ENCODE measurements around the gene NOL12.
A peak's percentile ranks its signal among the peaks of the same experiment; 100 is the strongest.

The NOL12 gene

DNA sequence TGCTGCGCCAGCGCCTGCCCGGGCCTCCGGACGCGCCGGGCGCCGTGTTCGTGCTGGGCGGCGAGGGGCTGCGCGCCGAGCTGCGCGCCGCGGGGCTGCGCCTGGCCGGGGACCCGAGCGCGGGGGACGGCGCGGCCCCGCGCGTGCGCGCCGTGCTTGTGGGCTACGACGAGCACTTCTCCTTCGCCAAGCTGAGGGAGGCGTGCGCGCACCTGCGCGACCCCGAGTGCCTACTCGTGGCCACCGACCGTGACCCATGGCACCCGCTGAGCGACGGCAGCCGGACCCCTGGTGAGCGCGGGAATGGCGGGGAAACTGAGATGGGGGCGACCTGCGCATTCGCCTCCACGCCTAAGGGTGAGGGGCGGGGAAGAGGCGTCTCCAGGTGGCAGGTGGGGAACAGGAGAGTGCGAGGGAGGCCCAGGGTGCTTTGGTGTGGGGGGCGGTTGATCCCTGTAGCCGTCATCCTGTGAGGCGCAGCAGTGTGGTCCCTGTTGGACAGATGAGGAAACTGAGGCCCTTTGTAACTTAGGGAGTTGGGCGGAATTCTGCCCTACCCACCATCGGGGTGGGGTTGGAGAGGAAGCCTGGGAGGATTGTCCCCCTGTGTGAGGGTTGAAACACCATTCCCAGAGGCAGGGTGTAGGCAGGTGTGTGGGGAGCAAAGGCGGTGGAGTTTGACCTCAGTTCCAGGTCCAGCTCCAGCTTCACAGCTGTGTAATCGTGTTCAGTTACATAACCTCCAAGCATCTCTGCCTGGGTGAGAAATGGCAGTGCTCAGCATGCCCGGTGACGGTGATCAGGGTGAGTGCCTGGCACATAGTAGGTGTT lies 26.9 kb upstream of the NOL12 start:
- DNase-seq (ENCODE audit: low read depth, low spot score) = no peak

DNA sequence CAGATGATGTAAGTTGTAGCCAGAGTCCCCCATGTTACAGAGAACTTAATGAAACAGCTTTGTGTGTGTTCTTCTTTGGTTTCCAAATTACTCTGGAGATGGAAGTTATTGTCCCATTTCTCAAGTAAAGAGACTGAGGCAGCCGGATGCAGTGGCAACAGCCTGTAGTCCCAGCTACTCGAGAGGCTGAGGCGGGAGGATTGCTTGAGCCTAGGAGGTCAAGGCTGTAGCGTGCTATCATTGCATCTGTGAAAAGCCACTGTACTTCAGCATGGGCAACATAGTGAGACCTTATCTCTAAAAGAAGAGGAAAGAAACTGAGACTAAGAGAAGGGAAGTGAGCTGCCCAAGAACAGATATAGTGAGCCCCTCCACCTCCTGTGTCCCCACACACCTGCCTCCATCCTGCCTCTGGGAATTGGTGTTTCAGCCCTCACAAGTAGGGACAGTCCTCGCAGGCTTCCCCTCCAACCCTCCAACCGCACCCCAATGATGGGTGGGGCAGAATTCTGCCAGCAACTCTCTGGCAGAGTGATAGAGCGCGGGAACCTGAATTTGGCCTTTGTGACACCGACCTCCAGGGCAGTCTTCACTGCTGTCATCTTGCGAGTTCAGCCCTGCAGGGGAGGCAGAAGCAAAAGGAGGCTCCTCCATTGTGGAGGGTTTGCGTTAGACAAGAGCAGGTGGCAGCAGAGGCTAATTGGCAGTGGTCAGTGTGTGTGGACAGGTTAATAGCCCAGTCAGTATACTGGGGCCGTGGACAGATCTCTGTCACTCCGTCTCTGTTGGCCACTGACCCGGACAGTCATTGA lies 26.0 kb upstream of the NOL12 start:
- DNase-seq (ENCODE audit: low read depth, low spot score) = no peak

DNA sequence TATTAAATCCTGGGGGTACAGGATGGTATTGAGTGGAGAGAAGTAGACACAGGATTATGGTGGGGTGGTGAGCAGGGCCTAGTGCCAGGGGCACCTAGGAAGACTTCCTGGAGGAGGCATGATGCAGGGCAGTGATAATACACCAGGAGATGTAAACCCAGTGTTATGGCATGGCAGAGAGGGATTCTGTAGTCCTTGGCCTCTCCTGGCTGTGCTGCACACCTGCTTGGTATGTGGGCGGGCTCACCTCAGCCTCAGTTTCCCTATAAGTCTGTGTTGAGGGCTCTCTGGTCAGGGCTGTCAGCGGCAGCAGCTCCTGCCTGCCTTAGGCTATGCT lies 25.5 kb upstream of the NOL12 start:
- no peak for DNase-seq (ENCODE audit: low read depth, low spot score)

DNA sequence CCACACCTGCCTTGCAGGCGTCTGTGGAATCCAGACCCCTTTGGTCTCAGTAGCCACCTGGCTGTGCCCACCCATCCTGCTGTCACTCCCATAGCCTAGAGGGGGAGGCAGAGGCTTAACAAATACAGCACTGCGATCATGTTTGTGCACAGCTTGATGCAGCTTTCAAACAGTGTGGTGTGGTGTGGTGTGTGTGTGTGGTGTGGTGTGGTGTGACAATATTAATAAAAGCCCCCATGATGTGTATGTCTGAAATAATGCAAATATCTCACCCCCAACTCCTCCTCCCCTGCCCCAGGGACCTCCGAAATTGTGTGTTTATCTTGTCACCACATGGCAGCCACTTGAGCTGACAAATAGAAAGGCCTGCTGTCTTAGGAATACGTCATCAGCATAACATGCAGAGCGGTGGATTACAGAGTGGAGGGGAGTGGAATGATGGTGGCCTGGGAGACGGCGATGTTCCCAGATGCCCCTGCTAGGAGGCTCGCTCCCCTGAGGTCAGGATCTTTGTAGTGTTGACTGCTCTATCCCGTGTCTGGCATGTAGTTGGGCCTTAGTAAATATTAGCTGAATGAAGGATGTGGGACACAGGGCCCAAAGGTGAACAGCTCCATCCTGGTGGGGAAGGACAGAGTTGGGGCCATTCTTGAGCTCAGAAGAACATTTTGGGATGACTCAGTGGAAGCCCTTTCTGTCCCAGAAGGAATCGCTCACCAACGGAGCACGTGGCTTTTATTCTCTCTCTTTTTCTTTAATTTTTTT lies 24.8 kb upstream of the NOL12 start:
- peak; percentile 75 for DNase-seq (ENCODE audit: low read depth, low spot score)

DNA sequence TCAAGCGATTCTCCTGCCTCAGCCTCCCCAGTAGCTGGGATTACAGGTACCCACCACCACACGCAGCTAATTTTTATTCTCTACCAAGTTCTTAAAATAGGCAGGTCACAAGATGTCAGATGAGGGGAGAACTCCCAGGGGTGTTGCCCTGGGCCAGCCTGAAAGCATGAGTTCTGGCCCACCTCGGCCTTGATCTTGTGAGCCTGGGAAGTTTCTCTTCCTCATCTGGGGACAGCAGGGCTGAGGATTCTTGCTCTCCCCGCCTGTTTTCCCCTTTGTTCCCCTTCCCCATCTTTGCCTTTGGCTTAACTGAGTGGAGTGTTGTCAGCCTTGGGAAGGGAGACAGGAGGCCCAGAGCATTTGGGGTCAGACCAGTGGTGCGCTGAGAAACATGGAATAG lies 24.1 kb upstream of the NOL12 start:
- DNase-seq (ENCODE audit: low read depth, low spot score) = no peak

DNA sequence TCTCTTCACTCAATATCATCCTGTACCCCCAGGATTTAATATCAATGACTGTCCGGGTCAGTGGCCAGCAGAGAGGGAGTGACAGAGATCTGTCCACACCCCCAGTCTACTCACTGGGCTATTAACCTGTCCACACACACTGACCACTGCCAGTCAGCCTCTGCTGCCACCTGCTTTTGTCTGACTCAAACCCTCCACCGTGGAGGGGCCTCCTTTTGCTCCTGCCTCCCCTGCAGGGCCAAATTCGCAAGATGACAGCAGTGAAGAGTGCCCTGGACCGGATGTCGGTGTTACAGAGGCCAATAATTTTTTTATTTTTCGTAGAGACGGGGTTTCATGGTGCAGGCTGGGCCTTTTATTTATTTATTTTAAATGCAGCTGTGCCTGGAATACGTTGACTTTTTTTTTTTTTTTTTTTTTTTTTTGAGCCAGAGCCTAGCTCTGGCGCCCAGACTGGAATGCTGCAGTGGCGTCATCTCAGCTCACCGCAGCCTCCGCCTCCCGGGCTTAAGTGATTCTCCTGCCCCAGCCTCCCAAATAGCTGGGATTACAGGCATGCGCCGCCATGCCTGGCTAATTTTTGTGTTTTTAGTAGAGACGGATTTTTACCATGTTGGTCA lies 22.5 kb upstream of the NOL12 start:
- no peak for DNase-seq (ENCODE audit: low read depth, low spot score)

DNA sequence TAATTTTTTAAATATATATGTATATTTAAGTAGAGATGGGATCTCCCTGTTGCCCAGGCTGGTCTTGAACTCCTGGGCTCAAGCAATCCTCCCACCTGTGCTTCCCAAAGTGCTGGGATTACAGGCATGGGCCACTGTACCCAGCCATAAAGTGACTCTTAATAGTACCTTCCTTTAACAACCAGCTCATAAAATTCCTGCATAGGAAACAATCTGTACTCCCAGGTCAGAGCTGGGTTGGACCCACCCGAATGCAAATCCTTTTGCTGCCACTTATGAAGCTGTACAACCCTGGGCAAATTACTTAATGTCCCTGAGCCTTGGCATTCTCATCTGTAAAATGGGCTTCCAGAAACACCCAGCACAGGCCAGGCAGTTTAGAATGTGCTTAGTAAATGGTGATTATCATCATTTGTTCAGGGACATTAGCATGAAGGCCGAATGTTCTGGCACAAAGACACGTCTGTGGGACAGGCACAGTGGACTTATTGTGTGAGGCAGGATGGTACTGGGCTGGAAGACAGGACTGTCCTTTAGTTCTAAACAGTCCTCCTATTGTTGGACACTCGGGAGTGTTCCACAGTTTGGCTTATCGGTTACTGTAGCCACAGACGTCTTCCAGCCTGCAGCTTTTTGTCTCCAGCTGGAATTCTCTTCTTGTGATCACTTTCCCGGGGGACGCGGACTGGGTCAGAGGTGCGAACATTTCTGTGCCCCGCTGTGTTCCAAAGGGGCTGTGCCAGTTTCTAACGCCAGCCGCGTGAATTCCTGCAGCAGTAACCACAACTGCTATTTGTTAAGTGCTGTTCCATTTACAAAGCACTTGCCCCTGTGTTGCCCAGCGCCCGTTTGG lies 21.7 kb upstream of the NOL12 start:
- DNase-seq (ENCODE audit: low read depth, low spot score) = no peak

DNA sequence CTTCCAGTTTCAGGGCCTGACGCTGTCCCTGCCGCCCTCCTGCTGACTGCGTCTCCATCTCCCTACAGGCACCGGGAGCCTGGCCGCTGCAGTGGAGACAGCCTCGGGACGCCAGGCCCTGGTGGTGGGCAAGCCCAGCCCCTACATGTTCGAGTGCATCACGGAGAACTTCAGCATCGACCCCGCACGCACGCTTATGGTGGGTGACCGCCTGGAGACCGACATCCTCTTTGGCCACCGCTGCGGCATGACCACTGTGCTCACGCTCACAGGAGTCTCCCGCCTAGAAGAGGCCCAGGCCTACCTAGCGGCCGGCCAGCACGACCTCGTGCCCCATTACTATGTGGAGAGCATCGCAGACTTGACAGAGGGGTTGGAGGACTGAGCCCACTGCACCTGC lies 20.7 kb upstream of the NOL12 start:
- no peak for DNase-seq (ENCODE audit: low read depth, low spot score)

DNA sequence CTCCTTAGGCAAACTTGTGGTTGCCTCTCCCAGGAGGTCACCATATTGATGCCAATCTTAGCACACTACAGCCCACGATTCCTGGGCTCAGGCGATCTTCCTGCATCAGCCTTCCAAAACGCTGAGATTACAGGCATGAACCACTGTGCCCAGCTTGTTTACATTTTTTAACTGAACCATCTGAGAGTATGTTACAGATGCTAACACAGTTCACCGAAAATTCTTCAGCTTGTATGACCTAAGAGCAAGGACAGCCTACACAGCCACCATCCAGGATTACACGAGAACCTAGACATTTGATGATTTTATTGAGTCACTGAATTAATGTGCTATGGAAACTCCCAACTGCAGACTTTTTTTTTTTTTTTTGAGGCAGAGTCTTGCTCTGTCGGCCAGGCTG lies 16.6 kb upstream of the NOL12 start:
- no peak for DNase-seq (ENCODE audit: low read depth, low spot score)

DNA sequence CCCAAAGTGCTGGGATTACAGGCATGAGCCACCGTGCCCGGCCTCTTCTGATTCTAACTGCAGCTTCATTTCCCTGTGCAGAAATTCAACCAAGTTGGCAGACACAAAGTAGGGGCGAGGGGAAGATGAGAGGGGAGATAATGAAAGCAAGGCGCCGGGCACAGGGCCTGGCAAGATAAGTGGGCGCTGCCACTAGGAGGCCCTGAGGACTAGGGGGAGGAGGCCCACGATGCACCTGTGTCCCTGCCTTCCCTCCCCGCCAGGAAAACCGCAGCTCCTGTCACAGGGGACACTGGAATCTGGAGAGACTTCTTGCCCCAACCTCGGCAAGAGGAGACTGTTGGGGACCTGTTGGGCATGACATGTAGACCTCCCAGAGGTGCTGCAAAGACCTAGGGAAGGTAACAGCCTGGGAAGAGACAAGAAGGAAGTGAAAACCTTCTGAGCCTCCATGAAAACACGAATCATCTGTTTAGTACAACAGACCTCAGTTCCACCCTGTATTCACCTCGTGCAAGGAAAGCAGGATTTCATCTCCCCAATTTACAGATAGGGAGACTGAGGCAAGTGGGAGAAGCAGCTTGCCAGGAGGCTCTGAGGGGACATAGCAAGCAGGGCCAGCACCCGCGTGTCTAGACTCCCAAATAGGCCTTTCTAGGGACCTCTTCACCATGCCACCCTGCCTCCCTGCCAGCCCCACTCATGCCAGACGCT lies 13.8 kb upstream of the NOL12 start:
- DNase-seq (ENCODE audit: low read depth, low spot score) = no peak

DNA sequence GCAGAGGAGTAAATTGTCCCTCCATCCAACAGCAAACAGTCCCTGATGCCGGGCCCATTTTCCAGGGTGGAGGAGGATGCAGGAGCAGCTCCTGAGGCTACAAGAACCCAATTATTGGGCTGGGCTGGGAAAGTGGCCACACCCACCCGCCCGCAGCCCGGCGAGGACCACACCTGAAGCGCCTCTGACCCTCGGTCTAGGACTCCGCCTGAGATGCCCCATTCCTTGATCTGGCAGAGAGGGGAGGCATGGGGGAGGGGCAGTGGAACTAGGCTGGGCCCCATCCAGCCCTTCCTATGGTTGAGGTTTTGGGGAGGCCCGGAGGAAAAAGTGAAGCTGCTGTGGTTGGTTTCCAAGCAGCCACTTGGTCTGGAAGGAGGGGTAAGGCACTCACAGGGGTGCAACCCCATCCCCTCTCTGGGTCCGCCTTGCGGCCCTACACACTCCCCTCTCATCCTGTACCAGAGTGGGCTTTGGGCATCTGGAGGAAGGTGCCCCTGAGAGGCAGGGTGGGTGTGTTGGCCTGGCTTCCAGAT lies 13.2 kb upstream of the NOL12 start:
- no peak for DNase-seq (ENCODE audit: low read depth, low spot score)

DNA sequence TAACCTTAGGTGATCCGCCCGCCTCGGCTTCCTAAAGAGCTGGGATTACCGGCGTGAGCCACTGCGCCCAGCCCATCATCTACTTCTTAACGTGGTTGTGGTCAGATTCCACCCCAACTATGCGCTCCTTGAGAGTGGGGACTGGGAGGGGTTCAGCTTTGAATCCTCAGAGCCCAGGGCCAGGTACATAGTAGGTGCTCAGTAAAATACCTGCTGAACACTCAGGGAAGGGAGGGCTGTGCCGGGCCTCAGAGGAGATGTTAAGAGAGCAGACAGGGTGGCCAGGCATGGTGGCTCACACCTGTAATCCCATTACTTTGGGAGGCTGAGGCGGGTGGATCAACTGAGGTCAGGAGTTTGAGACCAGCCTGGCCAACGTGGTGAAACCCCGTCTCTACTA lies 11.9 kb upstream of the NOL12 start:
- no peak for DNase-seq (ENCODE audit: low read depth, low spot score)

DNA sequence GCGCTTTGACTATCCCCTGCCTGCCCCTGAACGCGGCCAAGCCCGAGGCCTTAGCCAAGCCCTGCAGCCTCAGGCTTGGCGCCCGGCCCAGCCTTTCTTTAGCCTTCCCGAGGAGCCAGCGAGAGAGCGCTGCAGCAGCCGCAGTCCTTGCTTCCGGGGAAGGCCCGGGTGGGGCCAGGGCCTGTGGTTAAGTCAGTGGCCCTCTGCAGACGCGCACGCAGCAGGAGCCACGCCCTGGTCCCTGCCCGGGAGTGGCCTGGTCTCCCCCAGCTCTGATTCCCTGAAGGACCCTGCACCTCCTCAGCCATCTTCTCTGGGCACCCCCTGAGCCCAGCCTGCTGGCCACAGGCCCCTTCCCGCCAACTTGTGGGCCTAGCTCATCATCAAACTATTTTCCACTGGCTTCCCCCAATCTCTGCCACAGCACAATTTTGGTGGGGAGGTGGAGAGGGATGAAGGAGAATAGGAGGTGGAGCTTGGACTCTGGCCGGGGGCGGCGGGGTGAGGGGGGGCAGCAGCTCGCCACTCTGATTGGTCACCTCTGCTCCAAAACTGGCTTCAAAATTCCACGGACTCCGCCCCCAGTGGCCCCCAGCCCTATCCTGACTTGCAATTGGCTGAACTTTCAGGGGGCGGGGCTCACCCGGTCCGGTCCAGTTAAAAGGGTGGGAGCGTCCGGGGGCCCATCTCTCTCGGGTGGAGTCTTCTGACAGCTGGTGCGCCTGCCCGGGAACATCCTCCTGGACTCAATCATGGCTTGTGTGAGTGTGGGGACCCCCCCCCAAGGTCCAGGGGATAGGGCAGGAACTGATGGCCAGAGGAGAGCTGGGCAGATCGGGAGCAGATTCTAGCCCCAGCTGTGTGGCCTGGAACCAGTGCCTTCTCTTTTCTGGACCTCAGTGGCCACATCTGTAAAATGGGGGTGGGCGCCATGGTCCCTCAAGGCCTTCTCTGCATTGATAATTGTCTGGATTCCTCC lies 10.9 kb upstream of the NOL12 start, which contains the start of gene LGALS1:
TSS of gene LGALS1 (plus strand) at position 686 of the 979 bp plus-strand sequence. CDS start at position 753, 67 bp downstream.
- DNase-seq (ENCODE audit: low read depth, low spot score) = peak; percentile 84

DNA sequence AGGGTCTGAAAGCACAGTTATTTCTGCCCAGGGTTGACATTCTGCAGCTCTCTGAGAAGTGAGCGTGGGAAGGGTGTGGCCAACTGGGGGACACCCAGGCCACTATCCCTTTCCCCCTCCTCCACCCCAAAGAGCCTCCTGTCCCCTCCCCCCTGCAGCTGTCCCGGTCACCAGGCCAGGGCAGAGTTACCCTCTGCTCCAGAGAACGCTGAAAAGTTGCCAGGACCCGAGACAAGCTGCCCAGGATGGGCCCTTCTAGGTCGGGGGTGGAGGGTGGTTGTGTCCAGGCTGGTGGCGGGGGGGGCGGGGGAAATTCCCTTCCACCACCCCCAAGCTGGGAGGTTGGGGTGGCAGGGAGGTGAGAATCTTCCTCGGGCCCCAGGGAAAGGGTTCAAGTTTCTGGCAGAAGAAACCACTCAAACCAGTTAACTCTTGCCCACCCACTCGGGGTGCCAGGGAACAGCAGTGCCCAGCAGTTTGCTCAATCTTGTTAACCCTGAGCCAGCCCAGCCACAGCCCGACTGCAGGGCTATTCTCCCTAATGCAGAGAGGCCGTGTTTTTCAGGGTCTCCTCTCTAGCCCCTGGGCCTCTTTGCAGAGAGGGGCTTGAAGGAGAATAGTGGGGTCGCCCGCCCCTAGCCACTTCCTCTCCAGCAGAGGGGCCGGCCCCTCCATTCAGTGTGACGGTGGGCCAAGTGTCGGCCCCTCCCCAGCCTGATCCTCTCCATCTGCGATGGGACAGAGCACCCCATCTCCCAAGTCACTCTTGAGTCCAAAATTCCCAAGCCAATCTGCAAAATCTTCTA lies 10.0 kb upstream of the NOL12 start:
- no peak for DNase-seq (ENCODE audit: low read depth, low spot score)

DNA sequence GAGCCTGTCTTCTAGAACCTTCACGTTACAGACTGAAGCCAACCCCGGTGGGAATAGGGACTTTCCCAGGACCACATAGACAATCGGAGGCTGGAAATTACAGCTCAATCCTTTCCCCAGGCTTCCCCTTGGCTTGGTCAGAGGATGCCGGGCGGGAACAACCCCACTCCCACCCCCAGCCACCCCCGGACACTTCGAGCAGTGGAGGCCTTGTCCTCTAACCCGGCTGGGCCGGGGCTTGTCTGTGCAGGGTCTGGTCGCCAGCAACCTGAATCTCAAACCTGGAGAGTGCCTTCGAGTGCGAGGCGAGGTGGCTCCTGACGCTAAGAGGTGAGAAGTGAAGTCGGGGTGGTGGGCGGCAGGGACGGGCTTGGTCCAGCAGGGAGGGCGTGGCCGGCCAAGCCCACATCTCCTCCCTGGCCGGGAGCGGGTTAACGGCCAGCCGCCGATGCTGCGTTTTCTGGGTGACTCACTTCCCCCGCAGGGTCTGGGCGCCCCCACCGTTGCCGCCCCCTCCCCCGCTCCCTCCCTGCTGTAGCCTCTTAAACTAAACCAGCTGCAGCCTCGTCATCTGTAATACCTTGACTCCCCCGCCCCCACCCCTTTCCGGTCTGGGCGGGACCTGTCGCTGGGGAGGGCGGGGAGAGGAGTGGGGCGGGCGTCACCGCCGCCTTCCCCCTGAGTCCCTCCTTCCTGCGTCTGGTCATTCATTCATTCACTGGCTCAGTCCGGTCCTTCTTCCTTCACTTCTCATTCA lies 9.2 kb upstream of the NOL12 start:
- DNase-seq (ENCODE audit: low read depth, low spot score) = peak; percentile 89

DNA sequence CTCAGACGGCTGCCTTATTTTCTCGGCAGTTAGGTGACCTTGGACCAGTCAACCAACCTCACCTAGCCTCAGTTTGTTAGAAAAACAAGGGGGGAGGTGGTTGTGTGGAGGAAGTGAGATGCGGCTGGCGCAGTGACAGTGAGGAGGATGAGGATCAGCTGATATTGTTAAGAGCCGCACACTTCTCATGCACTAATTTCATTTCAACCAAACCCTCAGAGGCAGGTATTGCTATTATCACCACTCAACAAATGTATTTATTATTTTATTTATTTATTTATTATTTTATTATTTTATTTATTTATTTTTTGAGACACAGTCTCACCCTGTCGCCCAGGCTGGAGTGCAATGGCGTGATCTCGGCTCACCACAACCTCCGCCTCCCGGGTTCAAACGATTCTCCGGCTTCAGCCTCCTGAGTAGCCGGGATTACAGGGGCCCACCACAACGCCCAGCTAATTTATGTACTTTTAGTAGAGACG lies 8.6 kb upstream of the NOL12 start:
- no peak for DNase-seq (ENCODE audit: low read depth, low spot score)

DNA sequence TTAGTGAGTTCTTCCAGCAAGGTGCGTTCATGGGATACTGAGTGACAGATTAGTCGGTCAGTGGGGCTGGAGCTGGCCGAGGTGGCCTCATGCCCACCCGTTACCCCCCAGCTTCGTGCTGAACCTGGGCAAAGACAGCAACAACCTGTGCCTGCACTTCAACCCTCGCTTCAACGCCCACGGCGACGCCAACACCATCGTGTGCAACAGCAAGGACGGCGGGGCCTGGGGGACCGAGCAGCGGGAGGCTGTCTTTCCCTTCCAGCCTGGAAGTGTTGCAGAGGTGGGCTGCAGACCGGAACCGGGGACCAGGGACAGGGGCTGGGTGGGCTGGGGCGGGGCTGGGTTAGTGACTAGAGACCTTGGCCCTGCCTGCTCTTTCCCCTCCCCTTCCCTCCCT lies 7.8 kb upstream of the NOL12 start:
- peak; percentile 55 for DNase-seq (ENCODE audit: low read depth, low spot score)
